Activated CD4-positive, alpha-beta T cell treated with anti-CD3 and anti-CD28 coated beads, Interleukin-2, Interleukin-4, amounts not matched to agents 100 ng/mL and 50 ng/mL, durations not matched to agents 16 hours and 8 hours (primary cell): ENCODE measurements around the gene LRRC8A.

Experiments
- DNase-seq: peaks from one replicate; pipeline ENCODE4 v3.0.0-alpha.2; 2020; ENCODE audit warnings: low spot score

The LRRC8A gene

GRCh38 chr9:128901822-128902221 is 19.9 kb downstream of the LRRC8A start:
- no peak for DNase-seq

- peak; percentile 90 for DNase-seq
Observed at GRCh38 chr9:128902351-128903078, 20.6 kb downstream of the LRRC8A start.

- DNase-seq, result no peak
Observed at GRCh38 chr9:128903079-128903461, 21.1 kb downstream of the LRRC8A start.

GRCh38 chr9:128903871-128904620 is 22.1 kb downstream of the LRRC8A start:
- no peak for DNase-seq

GRCh38 chr9:128905964-128906363 is 24.0 kb downstream of the LRRC8A start:
- no peak for DNase-seq

GRCh38 chr9:128906741-128907140 is 24.8 kb downstream of the LRRC8A start:
- DNase-seq, result no peak

GRCh38 chr9:128908372-128908771 is 26.4 kb downstream of the LRRC8A start:
- no peak for DNase-seq

- no peak for DNase-seq
Observed at GRCh38 chr9:128909859-128910258, 27.9 kb downstream of the LRRC8A start.

- DNase-seq, result no peak
Observed at GRCh38 chr9:128910906-128911305, 29.0 kb downstream of the LRRC8A start.

- no peak for DNase-seq
Observed at GRCh38 chr9:128911529-128912035, 29.6 kb downstream of the LRRC8A start.

- no peak for DNase-seq
Observed at GRCh38 chr9:128912270-128912853, 30.4 kb downstream of the LRRC8A start.

- DNase-seq, result no peak
Observed at GRCh38 chr9:128913048-128913900, 31.3 kb downstream of the LRRC8A start.

GRCh38 chr9:128913995-128914772 is 32.3 kb downstream of the LRRC8A start:
- DNase-seq, result no peak

GRCh38 chr9:128916204-128916603 is 34.3 kb downstream of the LRRC8A start:
- no peak for DNase-seq

GRCh38 chr9:128916745-128917144 is 34.8 kb downstream of the LRRC8A start:
- no peak for DNase-seq

GRCh38 chr9:128917151-128917849 is 35.4 kb downstream of the LRRC8A start:
- no peak for DNase-seq

GRCh38 chr9:128918921-128919320 is 37.0 kb downstream of the LRRC8A start:
- DNase-seq, result no peak

- DNase-seq, result no peak
Observed at GRCh38 chr9:128919402-128920089, 37.6 kb downstream of the LRRC8A start.

GRCh38 chr9:128920381-128921058 is 38.6 kb downstream of the LRRC8A start, which contains the start of gene PHYHD1:
PHYHD1 (plus strand) TSS chr9:128920982; CDS start chr9:128922324, 1,342 bp downstream.
- DNase-seq, result no peak
